IPS-NIHi7 (cell line): ENCODE measurements around the gene GJB1.
"Not testable (repeated sequence)": the region's sequence is repeated elsewhere in the genome, so short reads cannot be mapped to it uniquely, and the experiment has no call there.

Experiments used
- DNase-seq: peaks from one replicate; pipeline ENCODE4 v3.0.0; 2012; ENCODE audit warnings: mixed read lengths; ENCODE audit errors: extremely low spot score

Gene GJB1

GRCh38 chrX:71256051-71256450 is 33.0 kb downstream of the GJB1 start:
- DNase-seq = no peak

GRCh38 chrX:71256856-71257255 is 33.8 kb downstream of the GJB1 start:
- DNase-seq = no peak

DNA sequence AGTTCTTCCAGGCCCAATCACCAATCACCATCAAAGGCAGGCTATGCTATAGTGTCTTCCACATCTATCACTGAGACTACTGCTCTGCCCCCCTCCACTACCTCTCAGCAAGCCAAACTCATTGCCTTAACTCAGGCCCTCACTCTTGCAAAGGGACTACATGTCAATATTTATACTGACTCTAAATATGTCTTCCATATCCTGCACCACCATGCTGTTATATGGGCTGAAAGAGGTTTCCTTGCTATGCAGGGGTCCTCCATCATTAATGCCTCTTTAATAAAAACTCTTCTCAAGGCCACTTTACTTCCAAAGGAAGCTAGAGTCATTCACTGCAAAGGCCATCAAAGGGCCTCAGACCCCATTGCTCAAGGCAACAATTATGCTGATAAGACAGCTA is 45.6 kb downstream of the GJB1 start:
- not testable (repeated sequence) for DNase-seq

DNA sequence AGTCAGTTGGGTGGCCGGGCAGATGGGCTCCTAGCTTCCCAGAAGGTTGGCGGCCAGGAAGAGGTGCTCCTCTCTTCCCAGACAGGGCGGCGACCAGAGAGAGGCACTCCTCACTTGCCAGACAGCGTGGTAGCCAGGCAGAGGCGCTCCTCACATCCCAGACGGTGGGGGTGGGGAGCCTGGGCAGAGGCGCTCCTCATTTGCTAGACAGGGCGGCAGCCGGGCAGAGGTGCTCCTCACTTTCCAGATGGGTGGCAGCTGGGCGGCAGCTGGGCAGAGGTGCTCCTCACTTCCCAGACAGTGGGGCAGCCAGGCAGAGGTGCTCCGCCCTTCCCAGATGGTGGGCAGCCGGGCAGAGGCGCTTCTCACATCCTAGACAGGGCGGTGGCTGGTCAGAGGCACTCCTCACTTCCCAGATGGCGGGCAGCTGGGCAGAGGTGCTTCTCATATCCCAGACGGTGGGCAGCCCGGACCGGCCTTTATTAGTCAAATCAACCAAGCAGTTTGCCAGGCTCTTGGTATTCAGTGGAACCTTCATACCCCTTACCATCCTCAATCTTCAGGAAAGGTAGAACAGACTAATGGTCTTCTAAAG is 46.9 kb downstream of the GJB1 start:
- DNase-seq = no peak

DNA sequence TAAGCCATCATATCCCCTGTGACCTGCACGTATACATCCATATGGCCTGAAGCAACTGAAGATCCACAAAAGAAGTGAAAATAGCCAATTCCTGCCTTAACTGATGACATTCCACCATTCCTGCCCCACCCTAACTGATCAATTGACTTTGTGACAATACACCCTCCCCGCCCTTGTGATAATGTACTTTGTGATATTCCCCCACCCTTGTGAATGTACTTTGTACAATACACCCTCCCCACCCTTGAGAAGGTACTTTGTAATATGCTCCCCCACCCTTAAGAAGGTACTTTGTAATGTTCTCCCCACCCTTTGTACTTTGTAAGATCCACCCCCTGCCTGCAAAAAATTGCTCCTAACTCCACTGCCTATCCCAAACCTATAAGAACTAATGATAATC is 49.3 kb downstream of the GJB1 start:
- not testable (repeated sequence) for DNase-seq
